GM08714 (cell line): ENCODE data around the gene C1orf167.

Experiments used
- H3K4me3 ChIP-seq: fragments of 200-500 bp; sonication (Bioruptor generic); 2 replicates; pipeline ENCODE4 v1.5.1; 2014; ENCODE audit warnings: mild to moderate bottlenecking, low read length, inconsistent platforms
- ZNF274 ChIP-seq: IDR thresholded peaks from 2 replicates; pipeline ENCODE4 v1.6.1; 2012; ENCODE audit warnings: mild to moderate bottlenecking, low read depth, low read length

C1orf167 gene

DNA sequence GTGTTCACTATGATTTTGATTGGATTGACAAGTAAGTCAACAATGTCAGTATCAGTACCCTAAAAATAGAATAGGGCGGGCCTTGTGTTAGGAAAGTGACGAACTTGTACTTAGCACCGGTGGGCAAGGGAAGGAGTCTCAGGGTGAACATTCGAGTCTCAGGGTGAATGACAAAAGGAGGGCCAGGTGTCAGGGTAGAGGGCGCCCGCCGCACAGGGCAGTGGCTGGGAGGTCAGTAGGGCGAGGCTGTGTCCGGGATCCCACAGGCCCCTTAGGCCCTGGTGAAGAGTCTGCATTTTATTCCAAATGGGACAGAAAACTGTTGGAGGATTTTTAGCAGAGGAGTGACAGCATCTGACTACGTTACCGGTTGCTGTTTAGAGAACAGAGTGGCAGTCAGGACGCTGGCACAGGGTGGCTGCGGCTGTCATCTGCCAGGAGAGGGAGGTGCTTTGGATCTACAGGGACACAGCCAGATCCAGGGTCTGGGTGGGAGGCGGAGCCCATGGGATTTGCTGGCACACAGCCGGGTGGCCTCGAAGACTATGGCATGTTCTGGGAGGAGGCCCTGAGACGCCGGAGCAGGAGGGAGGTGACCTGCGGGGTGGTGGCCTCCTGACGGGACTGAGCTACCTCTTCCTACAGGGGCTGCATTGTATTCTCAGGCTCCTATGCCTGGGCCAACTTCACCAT lies 15.1 kb upstream of the C1orf167 start:
- TF ChIP-seq ZNF274, result no peak
- no peak overlapping the region for H3K4me3 ChIP-seq

DNA sequence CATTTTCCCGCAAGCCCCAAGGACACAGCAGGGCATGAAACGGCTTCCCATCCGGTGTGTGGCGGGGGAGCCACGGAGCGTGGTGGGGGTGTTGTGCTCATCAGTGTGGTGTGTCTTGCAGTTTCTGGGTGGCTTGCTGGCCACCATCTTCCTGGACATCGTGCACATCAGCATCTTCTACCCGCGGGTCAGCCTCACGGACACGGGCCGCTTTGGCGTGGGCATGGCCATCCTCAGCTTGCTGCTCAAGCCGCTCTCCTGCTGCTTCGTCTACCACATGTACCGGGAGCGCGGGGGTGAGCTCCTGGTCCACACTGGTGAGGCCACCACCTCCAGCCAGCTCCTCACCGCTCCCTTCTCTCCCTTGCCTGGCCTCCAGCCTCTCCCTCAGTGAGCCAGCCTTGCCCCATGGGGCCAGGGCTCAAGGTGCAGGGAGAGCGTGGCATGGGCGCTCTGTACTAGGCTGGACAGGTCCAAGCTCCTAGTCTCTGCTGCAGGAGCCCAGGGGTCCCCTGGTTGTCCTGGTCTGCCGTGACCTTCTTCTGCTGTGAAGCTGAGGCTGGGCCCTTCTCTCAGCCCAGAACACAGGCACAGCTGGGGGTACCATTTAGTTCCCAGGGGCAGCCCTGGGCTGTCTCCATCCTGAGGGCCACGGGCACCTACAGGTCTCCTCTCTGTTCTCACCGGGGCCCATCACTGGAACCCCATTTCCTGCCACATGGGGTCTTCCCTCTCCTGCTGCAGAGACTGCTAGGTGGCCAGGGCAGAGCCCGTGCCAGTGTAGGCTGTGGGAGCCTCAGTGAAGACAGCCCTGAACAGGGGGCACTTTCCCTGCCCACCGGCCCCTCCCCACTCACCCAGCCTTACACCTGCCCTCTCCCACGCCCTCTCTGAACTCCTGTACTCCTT lies 13.4 kb upstream of the C1orf167 start:
- no peak for TF ChIP-seq ZNF274

GRCh38 chr1:11749203-11749689 lies 12.7 kb upstream of the C1orf167 start:
- no peak overlapping the region for H3K4me3 ChIP-seq
- TF ChIP-seq ZNF274, result no peak

More for the DNA sequence above, 13.4 kb upstream of the C1orf167 start:
- no peak overlapping the region for H3K4me3 ChIP-seq

DNA sequence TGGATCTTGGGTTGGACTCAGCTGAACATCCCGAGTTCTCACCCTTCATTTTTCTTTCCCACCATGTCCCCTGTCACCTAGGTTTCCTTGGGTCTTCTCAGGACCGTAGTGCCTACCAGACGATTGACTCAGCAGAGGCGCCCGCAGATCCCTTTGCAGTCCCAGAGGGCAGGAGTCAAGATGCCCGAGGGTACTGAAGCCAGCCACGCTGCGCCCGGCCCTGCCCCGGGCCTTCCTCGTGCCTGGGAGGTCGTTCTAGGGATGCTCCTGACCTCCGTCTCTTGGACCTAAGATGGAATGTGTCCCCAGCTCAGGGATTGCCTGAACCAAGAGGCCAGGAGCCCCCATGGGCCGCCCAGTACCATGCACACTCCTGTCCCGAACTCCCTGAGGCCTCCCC lies 12.0 kb upstream of the C1orf167 start:
- TF ChIP-seq ZNF274, result no peak
- no peak overlapping the region for H3K4me3 ChIP-seq

GRCh38 chr1:11751087-11751486 lies 10.9 kb upstream of the C1orf167 start:
- no peak for TF ChIP-seq ZNF274
- no peak overlapping the region for H3K4me3 ChIP-seq

DNA sequence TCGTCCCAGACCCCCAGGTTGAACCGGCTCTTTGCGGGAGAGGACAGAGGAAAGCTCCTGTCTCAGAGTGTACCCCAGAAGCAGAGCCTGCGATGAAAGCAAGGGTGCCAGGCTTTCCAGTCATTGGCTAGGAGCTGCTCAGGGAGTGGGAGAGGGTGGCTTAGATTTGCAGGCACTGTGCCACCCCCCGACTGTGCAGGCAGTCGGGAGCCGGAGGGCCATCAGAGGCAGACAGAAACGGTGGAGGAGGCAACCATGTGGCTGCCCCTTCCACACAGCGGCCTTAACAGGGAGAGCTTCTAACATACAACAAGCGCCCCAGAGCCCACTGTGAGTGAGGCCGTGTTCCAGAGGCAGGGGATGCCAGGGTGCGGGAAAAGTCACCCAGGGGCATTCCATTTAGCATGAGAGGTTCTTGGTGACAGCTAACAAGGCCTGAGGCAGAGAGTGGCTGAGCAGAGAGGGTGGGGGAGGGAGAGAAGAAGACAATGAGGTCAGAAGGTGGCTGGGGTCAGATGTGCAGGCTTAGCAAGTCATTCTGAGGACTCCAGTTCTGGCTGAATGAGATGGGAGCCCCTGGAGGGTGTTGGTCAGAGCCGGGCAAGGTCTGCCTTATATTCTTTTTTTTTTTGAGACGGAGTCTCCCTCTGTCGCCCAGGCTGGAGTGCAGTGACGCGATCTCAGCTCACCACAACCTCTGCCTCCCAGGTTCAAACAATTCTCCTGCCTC lies 9.5 kb upstream of the C1orf167 start:
- no peak for TF ChIP-seq ZNF274
- H3K4me3 ChIP-seq, result no peak overlapping the region

DNA sequence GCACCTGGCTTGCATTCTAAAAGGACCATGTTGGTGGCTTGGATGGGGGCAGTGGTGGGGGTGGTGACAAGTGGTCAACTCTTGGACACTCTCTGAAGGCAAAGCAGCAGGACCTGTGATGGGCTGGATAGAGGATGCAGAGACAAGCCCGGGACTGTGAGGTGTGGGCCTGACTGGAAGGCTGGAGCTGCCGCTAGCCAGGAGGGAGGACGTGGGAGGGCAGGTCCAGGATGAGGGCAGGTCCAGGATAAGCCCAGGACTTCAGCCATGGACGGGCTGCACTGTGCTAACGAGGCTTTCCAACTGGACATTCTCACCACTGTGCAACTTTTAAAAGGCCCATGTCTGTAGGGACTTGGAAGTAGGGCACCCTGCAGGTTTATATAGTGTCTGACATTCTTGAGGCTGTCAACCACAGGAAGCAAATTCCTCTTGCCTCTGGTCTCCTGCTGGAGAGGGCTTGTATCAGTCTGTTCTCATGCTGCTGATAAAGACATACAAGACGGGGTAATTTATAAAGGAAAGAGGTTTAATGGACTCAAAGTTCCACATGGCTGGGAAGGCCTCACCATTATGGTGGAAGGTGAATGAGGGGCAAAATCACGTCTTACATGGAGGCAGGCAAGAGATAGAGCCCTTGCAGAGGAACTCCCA lies 8.3 kb upstream of the C1orf167 start:
- no peak for TF ChIP-seq ZNF274
- H3K4me3 ChIP-seq, result no peak overlapping the region

DNA sequence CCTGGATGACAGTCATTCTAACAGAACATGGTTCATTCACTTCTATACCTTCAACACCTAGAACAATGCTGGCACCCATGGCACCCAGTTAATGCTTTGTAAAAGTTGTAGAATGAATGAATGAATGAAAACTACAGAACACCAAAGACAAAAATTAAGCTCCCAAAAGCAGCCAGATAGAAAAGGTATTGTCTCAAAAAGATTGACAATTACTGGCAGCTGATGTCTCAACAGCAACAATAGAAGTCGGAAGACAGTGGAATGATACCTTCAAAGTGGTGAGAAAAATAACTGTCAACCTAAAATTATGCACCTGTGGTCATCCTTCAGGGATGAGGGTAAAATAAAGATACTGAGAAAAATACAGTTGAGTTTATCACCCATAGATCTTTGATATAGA lies 4.9 kb upstream of the C1orf167 start:
- no peak for TF ChIP-seq ZNF274
- H3K4me3 ChIP-seq, result no peak overlapping the region

- H3K4me3 ChIP-seq, result no peak overlapping the region
- TF ChIP-seq ZNF274, result no peak
These were observed 2.2 kb upstream of the C1orf167 start for GRCh38 chr1:11759791-11760190.

GRCh38 chr1:11761285-11761684 lies 708 bp upstream of the C1orf167 start:
- no peak for TF ChIP-seq ZNF274
- no peak overlapping the region for H3K4me3 ChIP-seq

DNA sequence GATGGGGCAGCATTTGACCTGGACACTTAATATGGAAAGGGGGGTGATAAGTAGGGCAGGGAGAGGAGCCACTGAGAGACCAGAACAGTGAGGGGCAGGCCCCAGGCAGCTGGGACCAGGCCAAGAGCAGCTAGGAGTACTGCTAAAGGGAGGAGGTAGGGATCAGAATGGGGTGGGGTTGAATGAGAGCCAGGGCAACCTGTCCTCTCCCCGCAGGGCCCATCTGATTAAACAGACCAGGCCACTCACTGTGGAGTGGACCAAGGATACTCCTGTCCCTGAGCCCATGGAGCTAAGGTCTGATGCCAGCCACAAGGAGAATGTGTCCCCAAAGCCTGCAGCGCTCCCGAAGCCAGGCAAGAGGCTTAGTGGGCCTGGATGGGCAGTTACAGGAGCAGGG lies 2.1 kb downstream of the C1orf167 start:
- no peak for TF ChIP-seq ZNF274
- H3K4me3 ChIP-seq, result no peak overlapping the region

- H3K4me3 ChIP-seq, result no peak overlapping the region
- no peak for TF ChIP-seq ZNF274
These were observed 2.5 kb downstream of the C1orf167 start for GRCh38 chr1:11764519-11764918.

DNA sequence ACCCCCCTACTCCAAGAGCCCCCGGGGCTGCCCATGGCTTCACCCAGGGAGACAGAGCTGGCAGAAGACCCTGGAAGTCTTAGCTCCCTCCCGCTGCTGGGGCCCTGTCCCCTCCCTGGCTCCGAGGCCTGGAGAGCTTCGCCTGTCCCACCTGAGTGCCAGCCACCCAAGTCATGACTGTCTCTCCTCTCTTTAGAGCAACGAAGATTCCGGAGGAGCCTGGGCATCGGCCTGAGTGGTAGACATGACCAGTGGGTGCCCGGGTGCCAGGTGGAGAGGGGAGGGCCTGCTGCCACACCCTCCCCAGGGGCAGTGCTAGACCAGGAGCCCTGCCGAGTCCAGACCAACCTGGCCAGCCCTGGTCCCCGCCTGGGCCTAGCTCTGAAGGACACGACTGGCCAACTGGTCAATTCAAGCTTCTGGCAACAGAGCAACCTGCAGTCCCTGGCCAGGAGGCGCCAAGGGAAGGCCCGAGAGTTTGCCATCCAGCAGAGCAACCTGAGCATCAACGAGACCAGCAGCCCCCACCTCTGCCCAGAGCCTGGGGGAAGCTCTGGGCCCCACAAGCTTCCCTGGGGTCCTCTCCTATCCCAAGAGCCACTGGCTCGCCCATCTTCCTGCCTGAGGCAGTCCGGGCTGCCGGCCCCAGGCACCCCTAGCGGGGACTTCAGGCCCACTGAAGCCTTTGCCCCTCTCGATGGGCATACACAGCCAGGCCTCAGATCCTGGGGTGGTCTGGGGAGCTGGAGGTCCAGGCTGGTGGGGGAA lies 3.9 kb downstream of the C1orf167 start:
- TF ChIP-seq ZNF274, result no peak
- no peak overlapping the region for H3K4me3 ChIP-seq
